ENCODE results near the gene UPK3B.
"Not testable (repeated sequence)": the region's sequence is repeated elsewhere in the genome, so short reads cannot be mapped to it uniquely, and the experiment has no call there.

Gene UPK3B

GRCh38 chr7:76509931-76510877 is at the start of gene UPK3B:
UPK3B (plus strand) TSS chr7:76510552; CDS start chr7:76510653, 101 bp downstream.
- DNase-seq = peak; percentile 6

GRCh38 chr7:76460767-76461166 is 49.6 kb upstream of the UPK3B start:
- DNase-seq = not testable (repeated sequence)

DNA sequence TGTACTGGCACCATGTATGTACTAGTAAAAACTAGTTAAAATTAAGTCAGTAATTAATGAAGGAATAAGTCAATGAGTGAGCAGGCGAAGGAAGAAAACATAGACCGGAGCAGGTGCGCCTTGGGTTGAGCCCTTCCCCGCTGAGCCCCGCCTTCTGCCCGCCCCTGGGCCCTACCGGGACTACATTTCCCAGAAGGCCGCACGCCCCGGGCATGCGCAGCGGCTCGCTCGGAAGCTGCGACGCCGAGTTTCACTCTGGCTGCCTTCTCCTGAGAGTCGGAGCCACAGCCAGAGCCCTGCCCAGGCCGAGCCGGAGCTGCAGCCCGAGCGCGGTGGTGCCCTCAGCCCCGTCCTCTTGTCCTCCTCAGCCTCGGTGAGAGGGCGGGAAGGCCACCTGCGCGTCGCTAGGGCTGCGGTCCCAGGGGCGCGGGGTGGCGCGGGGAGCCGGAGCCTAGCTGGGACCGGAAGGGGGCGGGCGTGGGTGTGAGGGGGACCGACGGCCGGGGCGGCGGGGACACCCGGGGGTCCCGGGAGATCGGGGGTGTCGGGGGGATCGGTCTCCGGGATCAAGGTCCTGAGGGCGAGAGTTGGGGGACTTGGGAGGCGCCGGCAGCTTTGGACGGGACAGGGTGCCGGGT is 48.8 kb upstream of the UPK3B start, which contains the start of gene DTX2:
Gene DTX2 (plus strand): TSS at position 246 of the 638 bp plus-strand sequence. CDS start 18,801 bp downstream, outside the sequence.
- not testable (repeated sequence) for DNase-seq

DNA sequence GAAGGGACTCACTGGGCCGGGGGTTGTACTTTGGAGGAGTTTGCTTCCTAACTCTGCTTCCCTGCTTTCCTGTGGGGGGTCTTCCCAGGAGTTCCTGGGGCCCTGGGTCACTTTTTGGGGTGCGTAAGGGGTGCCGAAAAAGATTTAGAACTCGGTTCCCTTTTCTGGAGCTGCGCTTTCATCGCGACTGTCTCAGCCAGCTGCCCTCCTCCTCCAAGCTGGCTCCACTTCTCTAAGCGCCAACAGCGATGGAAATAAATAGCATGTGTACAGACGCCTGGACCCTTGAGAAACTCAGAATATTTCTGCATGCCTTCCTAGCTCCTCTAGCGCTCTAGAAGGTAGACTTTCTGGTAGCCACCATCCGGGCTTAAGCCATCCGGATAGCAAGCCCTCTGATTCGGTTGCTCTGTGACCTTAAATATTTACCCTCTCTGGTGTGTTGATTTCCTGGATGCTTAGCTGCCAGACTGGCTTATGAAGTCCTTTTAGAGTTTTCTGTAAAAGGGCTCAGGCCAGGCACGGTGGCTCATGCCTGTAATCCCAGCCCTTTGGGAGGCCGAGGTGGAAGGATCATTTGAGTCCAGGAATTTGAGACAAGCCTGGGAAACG is 48.0 kb upstream of the UPK3B start:
- not testable (repeated sequence) for DNase-seq

DNA sequence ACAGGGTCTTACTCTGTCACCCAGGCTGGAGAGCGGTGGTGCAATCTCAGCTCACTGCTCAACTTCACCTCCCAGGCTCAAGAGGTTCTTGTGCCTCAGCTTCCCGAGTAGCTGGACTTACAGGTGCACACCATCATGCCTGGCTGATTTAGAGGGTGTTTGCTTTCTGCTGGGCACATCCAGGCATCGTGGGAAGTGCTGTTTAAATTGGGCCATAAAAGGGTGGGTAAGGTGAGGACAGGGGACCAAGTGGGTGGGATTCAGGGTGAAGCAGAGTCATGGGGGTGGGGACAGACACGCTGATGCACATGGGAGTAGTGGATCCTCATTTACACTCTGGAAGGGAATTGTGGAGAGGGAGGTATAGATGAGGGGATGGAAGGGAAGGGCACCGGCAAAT is 45.4 kb upstream of the UPK3B start:
- not testable (repeated sequence) for DNase-seq

GRCh38 chr7:76465950-76466349 is 44.4 kb upstream of the UPK3B start:
- not testable (repeated sequence) for DNase-seq

DNA sequence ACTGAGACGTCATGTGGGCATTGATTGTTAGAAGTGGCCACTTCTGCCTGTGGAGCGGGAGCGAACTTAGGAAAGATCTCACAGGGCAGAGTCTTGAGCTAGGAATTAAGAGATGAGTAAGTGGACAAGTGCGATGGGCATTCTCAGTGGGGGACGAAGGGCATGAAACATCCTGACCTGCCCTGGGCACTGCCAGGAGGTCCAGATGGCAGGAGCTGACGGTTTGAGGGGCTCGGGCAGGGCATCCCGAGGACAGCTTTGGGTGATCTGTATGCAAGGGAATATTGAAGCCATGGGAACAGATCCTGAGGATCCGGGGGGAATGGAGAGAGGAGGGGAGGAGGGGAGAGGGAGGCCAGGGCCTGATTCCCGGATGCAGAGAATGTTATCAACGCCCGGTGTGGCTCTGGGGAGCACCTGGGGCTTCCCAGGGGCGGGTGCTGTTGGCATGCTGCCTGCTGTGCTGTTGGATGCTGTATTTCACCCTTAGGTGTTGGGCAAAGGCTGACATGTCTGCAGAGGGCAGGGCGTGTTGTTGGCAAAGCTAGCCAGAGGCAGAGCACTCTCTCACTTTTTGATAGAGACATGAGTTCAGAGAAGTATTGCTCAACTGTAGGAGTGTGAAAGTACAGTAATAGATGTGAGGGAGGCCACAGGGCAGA is 42.5 kb upstream of the UPK3B start:
- not testable (repeated sequence) for DNase-seq

DNA sequence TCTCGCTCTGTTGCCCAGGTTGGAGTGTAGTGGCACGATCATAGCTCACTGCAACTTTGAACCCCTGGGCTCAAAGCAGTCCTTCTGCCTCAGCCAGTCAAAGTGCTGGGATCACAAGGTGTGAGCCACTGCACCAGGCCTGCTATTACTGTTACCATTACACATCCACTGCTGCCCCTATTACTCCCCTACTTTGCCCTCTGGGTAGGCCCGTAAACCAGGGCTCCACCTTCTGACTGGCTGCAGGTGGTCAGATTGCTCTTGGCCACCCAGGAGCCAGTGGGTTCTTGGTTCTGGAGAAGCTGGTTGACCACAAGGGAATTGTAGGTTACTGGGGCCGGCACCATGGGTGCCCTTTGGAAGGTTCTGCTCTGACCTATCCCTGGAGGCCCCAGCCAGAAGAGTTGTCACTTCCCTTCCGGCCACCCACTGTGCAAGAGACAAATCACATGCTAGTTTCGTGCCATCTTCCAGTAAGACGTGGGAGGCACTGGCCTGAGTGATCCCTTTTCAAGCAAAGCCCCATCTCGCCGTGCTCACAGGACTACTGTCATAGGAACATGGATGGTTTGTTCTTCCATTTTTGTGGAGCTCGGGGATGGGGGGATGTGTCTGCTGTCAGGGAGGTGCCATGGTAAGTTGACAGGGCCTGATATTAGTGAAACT is 38.7 kb upstream of the UPK3B start:
- DNase-seq = not testable (repeated sequence)

GRCh38 chr7:76473097-76473496 is 37.3 kb upstream of the UPK3B start:
- DNase-seq = not testable (repeated sequence)

DNA sequence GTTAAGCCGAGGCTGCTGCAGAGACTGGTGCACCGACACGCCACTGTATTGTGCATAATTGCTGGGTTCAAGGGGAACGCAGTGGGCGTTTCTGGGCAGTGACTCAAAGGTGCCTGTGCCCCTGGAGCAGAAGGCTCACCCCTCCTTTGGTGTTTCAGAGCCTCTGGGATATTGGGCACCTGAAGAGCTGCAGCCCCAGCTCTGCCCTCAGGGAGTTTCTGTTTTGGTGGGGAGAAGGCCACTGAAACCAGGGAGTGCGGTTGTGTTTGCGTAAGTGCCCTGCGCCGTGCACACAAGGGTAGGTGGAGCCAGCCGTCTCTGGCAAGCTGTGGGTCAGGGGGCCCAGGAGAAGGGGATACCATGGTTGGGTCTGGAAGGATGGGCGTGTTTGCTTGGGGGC is 34.1 kb upstream of the UPK3B start:
- DNase-seq = not testable (repeated sequence)

- not testable (repeated sequence) for DNase-seq
Observed at GRCh38 chr7:76476742-76477474, 33.4 kb upstream of the UPK3B start.

- not testable (repeated sequence) for DNase-seq
Observed at GRCh38 chr7:76479628-76480027, 30.7 kb upstream of the UPK3B start.

- DNase-seq = not testable (repeated sequence)
Observed at GRCh38 chr7:76480403-76481253, 29.7 kb upstream of the UPK3B start.

DNA sequence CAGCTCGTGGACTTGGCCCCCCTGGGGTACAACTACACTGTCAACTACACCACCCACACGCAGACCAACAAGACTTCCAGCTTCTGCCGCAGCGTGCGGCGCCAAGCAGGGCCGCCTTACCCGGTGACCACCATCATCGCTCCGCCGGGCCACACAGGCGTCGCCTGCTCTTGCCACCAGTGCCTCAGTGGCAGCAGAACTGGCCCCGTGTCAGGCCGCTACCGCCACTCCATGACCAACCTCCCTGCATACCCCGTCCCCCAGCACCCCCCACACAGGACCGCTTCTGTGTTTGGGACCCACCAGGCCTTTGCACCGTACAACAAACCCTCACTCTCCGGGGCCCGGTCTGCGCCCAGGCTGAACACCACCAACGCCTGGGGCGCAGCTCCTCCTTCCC is 27.7 kb upstream of the UPK3B start:
- DNase-seq = not testable (repeated sequence)

DNA sequence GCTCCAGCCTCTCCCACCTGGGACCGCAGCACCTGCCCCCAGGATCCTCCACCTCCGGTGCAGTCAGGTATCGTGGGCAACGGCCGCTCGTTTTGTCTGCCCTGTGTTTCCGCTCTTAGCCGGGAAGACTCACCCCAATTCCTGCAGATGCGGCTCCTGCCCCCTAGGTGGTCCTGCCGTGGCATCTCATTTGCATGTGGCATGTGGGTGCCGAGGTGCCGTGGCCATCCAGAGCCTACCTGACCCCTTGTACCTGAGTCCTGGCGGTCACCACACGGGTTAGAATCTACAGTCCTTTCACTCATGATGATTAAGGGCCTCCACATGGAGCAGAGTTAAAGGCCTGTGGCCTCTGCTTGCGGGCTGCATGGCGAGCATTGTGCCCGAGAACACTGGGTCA is 27.3 kb upstream of the UPK3B start:
- not testable (repeated sequence) for DNase-seq

DNA sequence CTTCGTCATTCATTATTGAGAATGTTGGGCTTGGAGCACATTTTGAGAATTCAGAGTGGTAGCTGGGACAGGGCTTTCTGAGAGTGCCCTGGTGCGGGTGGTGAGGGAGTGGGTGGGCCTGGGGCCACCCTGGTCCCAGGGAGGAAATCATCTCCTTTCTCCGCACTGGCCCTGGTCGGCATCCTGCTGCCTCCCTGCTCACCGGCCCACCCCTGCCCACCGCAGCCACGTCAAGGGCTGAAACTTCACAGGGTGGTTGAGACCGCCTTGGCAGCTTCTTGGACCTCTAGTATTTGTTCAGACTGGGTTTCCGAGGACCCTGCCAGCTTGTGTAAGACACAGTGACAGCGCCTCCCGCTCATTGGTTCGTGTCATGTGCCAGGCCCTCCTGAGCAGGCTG is 25.9 kb upstream of the UPK3B start:
- not testable (repeated sequence) for DNase-seq

- DNase-seq = not testable (repeated sequence)
Observed at GRCh38 chr7:76485822-76486610, 24.3 kb upstream of the UPK3B start.

GRCh38 chr7:76486618-76487017 is 23.7 kb upstream of the UPK3B start:
- not testable (repeated sequence) for DNase-seq

DNA sequence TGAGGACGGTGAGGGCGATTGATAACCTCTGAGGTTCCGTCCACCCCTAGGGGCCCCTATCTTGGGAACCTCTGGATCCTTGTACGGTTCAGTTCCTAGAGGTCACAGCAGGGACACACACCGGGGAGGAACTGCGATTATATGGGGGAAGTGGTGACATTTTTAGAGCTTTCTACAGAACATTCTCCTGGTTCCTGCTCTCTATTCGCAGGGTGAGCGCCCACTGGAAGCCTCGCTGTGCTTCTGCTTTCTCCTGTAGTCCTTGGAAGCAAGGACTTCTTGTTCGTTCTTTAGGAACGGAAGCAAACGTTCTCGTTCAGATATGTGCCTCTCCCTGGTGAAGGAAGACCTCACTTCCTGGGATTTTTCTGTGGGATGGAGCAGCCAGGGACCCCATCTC is 22.4 kb upstream of the UPK3B start:
- DNase-seq = not testable (repeated sequence)

DNA sequence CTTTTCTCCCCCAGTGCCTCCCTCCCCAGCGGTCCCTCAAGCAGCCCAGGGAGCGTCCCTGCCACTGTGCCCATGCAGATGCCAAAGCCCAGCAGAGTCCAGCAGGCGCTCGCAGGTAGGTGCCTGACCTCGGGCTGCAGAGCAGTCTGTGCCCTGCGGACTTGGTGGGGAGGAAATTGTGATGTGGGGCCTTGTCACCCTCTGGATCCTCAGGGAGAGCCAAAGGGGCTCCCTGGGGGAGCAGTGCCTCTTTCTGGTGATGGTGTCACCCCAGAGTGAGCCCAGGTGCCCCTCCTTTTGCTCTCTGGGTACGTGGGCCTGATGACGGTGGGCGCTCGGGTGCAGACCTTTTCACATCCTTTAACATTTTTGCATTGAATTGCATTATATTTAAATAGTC is 18.2 kb upstream of the UPK3B start:
- not testable (repeated sequence) for DNase-seq
